Epithelial cell of esophagus (primary cell): ENCODE data around the gene CD200R1.
A peak's percentile ranks its signal among the peaks of the same experiment; 100 is the strongest.

Source experiments
- DNase-seq: peaks from one replicate; pipeline ENCODE4 v3.0.0; 2010; ENCODE audit warnings: low read depth
- H3K4me3 ChIP-seq: 2 replicates; pipeline ENCODE4 v1.5.1; 2011; ENCODE audit warnings: mild to moderate bottlenecking, low read length, control low read depth
- TF ChIP-seq, protein P1 (sequence below): IDR thresholded peaks from 2 replicates; pipeline ENCODE4 v1.5.1; 2011; ENCODE audit warnings: low read depth, mild to moderate bottlenecking, low read length, control low read depth, inconsistent platforms; ENCODE audit not compliant: insufficient read depth; ENCODE audit errors: missing control alignments

Gene CD200R1

DNA sequence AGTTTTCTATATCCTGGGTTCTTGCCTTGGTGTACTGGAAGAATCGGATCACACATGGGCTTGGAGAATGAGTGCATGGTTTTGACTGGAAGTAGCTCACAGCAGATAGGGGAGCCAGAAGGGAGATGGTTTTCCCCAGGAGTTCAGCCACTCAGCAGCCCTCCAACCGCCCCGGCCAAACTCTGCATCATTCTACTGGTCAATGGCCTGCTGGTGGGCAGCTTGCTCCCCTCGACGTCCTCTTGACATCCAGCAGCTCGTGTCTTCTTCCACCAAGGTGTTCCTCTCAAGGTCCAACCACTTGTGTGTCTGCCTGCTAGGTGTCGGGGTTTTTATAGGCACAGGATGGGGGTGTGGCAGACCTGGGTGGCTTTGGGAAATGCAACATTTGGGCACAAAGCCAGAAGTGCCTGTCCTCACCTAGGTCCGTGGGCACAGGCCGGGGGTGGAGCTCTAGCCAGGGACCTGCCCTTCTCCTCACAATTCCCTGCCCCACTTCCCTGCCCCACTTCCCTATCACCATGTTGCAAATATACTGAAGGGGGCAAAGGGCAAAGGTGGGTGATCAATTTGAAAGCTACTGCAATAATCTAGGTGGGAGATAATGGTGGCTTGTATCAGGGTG lies 12.9 kb upstream of the CD200R1 start:
- no peak for DNase-seq
- no peak overlapping the region for H3K4me3 ChIP-seq
- TF ChIP-seq, protein P1, sequence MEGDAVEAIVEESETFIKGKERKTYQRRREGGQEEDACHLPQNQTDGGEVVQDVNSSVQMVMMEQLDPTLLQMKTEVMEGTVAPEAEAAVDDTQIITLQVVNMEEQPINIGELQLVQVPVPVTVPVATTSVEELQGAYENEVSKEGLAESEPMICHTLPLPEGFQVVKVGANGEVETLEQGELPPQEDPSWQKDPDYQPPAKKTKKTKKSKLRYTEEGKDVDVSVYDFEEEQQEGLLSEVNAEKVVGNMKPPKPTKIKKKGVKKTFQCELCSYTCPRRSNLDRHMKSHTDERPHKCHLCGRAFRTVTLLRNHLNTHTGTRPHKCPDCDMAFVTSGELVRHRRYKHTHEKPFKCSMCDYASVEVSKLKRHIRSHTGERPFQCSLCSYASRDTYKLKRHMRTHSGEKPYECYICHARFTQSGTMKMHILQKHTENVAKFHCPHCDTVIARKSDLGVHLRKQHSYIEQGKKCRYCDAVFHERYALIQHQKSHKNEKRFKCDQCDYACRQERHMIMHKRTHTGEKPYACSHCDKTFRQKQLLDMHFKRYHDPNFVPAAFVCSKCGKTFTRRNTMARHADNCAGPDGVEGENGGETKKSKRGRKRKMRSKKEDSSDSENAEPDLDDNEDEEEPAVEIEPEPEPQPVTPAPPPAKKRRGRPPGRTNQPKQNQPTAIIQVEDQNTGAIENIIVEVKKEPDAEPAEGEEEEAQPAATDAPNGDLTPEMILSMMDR, result no peak

GRCh38 chr3:112984485-112984884 lies 9.6 kb upstream of the CD200R1 start:
- TF ChIP-seq, protein P1, result no peak
- peak; percentile 27 for DNase-seq
- H3K4me3 ChIP-seq, result no peak overlapping the region

- DNase-seq, result no peak
- no peak overlapping the region for H3K4me3 ChIP-seq
- TF ChIP-seq, protein P1, result no peak
These were observed 7.8 kb upstream of the CD200R1 start for GRCh38 chr3:112982710-112983109.

GRCh38 chr3:112980080-112980479 lies 5.2 kb upstream of the CD200R1 start:
- DNase-seq, result no peak
- TF ChIP-seq, protein P1, result no peak
- no peak overlapping the region for H3K4me3 ChIP-seq

GRCh38 chr3:112979244-112979832 lies 4.4 kb upstream of the CD200R1 start:
- H3K4me3 ChIP-seq, result no peak overlapping the region
- DNase-seq, result peak; percentile 41
- TF ChIP-seq, protein P1, result peak; percentile 53

DNA sequence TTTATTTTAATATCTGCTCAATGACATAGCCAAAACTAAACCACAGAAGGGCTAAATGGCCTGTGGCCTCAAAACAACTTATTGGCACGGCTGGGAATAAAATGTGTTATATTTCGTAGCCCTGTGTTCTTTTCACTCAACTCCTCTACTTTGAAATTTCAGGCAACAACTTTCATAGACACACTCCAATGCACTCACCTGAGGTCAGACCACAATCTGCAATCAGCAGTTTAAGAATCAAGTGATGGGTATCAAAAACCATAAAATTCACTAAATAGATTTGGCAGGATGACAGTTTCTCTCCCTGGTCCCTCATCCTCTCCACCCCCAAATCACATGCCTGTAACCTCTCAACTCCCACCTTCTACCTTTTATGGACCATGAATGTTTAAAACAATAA lies 2.0 kb upstream of the CD200R1 start:
- TF ChIP-seq, protein P1, result no peak
- no peak for DNase-seq
- H3K4me3 ChIP-seq, result no peak overlapping the region

GRCh38 chr3:112976001-112976400 lies 1.1 kb upstream of the CD200R1 start:
- no peak for DNase-seq
- no peak overlapping the region for H3K4me3 ChIP-seq
- TF ChIP-seq, protein P1, result no peak
